Esophagus squamous epithelium (tissue), 5 donors: ENCODE data around the gene ZNF407. TPM values are rescaled to one million over a fixed set of nuclear protein-coding genes. Genes with fewer than 3 reads are reported as not detected.

ENCODE experiments used
- DNase-seq: peaks from one replicate; lab custom pipeline; 2025; lab: John Stamatoyannopoulos, UW
- H3K27ac ChIP-seq, 4 donors: fragments of 200-600 bp; sonication (generic); one replicate each; pipeline ENCODE4 v1.5.1; 2016 to 2019; ENCODE audit warnings: mild to moderate bottlenecking in 1 of 4
- H3K27me3 ChIP-seq, 4 donors: fragments of 200-600 bp; sonication (generic); 1 replicate in 3 of 4; 2 replicates in 1 of 4; pipeline versions ENCODE4 v1.5.1 to v1.6.0; 2017 to 2021; ENCODE audit warnings: antibody characterized with exemption in 1 of 4
- H3K36me3 ChIP-seq, 3 donors: fragments of 200-600 bp; sonication (generic); one replicate each; pipeline ENCODE4 v1.5.1; 2016 to 2019
- H3K4me1 ChIP-seq, 3 donors: fragments of 200-600 bp; sonication (generic); one replicate each; pipeline ENCODE4 v1.5.1; 2017 to 2019
- H3K4me3 ChIP-seq, 4 donors: fragments of 200-600 bp; sonication (generic); 1 replicate in 3 of 4; 2 replicates in 1 of 4; pipeline ENCODE4 v1.5.1; 2016 to 2019; ENCODE audit warnings: mild to moderate bottlenecking in 2 of 4, moderate library complexity in 1 of 4
- H3K9me3 ChIP-seq, 3 donors: fragments of 200-600 bp; sonication (generic); one replicate each; pipeline ENCODE4 v1.5.1; 2016 to 2019
- POLR2A ChIP-seq, 4 donors: fragments of 450-650 bp; IDR thresholded peaks; one replicate each; pipeline ENCODE4 v1.6.1; 2017; ENCODE audit warnings: antibody characterized with exemption in 4 of 4, mild to moderate bottlenecking in 4 of 4, moderate library complexity in 3 of 4
- WGBS, 2 donors: methylation state at CpG; one replicate each; pipeline ENCODE4 v1.1.5; 2018; 5-methylcytosine and 5-hydroxymethylcytosine counted together
- intact Hi-C: fragments of 100-400 bp; cut with DNase I; formaldehyde crosslinking; loops from one replicate; pipeline ENCODE4 v1.15.0; 2022
- total RNA-seq, 4 donors: library from RNA; depleted of rRNA; stranded (reverse); fragments of >200 nt; gene quantifications; one replicate each; pipeline ENCODE4 v1.1.0, GENCODE V29; 2016
- TF ChIP-seq, protein P1 (sequence below), 6 experiments: fragments of 450-650 bp in 4 of 6; fragments of 200-600 bp in 2 of 6; sonication (generic) in 2 of 6; IDR thresholded peaks; one replicate each; pipeline ENCODE4 v1.5.1; 2016 to 2019; ENCODE audit warnings: antibody characterized with exemption in 6 of 6, mild to moderate bottlenecking in 4 of 6, moderate library complexity in 4 of 6
- donor health status: DM: yes; HTN: yes; CAD: no.

The ZNF407 gene
- total RNA-seq, 4 donors from 2014 or later, result 6.4 to 21.2 (median 13.1) TPM

DNA sequence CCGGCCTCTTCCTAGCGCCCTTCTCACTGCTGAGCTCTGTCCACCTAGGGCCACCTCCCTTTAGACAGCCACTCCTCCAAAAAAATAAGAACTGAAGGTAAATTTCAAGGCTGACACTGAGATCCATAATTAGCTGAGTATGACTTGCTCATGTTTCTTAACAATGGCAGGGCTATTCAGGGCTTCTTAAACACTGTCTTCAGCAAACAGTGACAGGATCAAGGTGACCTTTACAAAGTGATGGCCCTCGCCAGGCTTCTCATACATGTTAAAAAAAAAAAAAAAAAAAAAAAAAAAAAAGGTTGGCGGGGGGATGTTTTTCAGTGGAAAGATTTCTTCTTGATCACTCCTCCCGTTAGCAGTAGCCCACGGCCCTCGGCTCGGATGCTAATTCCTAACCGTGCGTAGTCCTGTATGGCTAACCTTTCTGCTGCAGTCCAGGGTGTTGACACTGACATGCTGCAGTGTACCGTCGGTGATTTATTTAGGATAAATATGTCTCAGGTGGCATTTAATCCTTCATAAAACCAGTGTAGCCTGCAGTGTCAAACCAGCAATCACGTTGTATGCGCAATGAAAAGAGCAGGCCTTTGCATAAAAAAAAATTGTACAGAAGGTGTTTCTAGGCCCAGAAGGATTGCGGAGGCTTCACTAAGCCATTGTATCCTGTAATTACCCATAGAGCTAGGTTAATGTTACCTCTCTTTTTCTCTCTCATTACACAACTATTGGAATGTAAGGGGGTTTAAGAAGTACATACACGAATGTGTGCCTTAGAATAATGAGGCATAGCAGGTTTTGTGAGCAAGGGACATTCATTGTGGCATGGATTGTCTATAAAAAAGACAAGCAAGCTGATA lies 468.6 kb downstream of the ZNF407 start:
- Histone ChIP-seq H3K27me3 (no peaks in the 10 kb centered on the region), H3K9me3 (no peaks in the 10 kb centered on the region), H3K4me1 (peaks cover 6 to 31% (median 7%) of the 10 kb centered on the region in 3 donors), H3K4me3 (no peak overlapping the region), H3K36me3 (peaks cover 7 to 27% (median 16%) of the 10 kb centered on the region in 3 donors), H3K27ac (no peak overlapping the region)
- intact Hi-C loops, result no loop called here
- WGBS, 2 donors, result 88 to 89% methylated on average over 16 of the region's 16 CpGs
- no peak for DNase-seq
- TF ChIP-seq, protein P1, sequence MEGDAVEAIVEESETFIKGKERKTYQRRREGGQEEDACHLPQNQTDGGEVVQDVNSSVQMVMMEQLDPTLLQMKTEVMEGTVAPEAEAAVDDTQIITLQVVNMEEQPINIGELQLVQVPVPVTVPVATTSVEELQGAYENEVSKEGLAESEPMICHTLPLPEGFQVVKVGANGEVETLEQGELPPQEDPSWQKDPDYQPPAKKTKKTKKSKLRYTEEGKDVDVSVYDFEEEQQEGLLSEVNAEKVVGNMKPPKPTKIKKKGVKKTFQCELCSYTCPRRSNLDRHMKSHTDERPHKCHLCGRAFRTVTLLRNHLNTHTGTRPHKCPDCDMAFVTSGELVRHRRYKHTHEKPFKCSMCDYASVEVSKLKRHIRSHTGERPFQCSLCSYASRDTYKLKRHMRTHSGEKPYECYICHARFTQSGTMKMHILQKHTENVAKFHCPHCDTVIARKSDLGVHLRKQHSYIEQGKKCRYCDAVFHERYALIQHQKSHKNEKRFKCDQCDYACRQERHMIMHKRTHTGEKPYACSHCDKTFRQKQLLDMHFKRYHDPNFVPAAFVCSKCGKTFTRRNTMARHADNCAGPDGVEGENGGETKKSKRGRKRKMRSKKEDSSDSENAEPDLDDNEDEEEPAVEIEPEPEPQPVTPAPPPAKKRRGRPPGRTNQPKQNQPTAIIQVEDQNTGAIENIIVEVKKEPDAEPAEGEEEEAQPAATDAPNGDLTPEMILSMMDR (IDR thresholded peaks at IDR 0.05), result no peak
- no peak for TF ChIP-seq POLR2A (IDR thresholded peaks at IDR 0.05)

- intact Hi-C loops, result no loop called here
- Histone ChIP-seq H3K27ac (no peak overlapping the region), H3K4me3 (no peak overlapping the region), H3K9me3 (no peaks in the 10 kb centered on the region), H3K36me3 (peaks cover 7 to 27% (median 16%) of the 10 kb centered on the region in 3 donors), H3K4me1 (peaks cover 7 to 37% (median 10%) of the 10 kb centered on the region in 3 donors), H3K27me3 (no peaks in the 10 kb centered on the region)
- TF ChIP-seq, protein P1 (IDR thresholded peaks at IDR 0.05), result no peak
- TF ChIP-seq POLR2A (IDR thresholded peaks at IDR 0.05), result no peak
- 73 to 82% methylated on average over 11 of the region's 11 CpGs for WGBS, 2 donors
- no peak for DNase-seq
Observed at GRCh38 chr18:75066936-75067335, 469.3 kb downstream of the ZNF407 start.

- Histone ChIP-seq H3K4me1 (peaks cover 7 to 38% (median 10%) of the 10 kb centered on the region in 3 donors), H3K27ac (no peak overlapping the region), H3K4me3 (no peak overlapping the region), H3K9me3 (no peaks in the 10 kb centered on the region), H3K27me3 (no peaks in the 10 kb centered on the region), H3K36me3 (peaks cover 7 to 22% (median 13%) of the 10 kb centered on the region in 3 donors)
- intact Hi-C loops, result no loop called here
- WGBS, 2 donors, result 88 to 89% methylated on average over 17 of the region's 17 CpGs
- no peak for DNase-seq
- TF ChIP-seq, protein P1 (IDR thresholded peaks at IDR 0.05), result no peak
- no peak for TF ChIP-seq POLR2A (IDR thresholded peaks at IDR 0.05)
Observed at GRCh38 chr18:75067996-75068645, 470.5 kb downstream of the ZNF407 start.

GRCh38 chr18:75068682-75069435 lies 471.2 kb downstream of the ZNF407 start:
- H3K27me3 ChIP-seq, result no peaks in the 10 kb centered on the region
- H3K27ac ChIP-seq, result no peak overlapping the region
- peaks cover 7 to 38% (median 10%) of the 10 kb centered on the region in 3 donors for H3K4me1 ChIP-seq
- no peaks in the 10 kb centered on the region for H3K9me3 ChIP-seq
- H3K36me3 ChIP-seq, result peaks cover 3 to 15% (median 7%) of the 10 kb centered on the region in 3 donors
- TF ChIP-seq POLR2A (IDR thresholded peaks at IDR 0.05), result no peak
- TF ChIP-seq, protein P1 (IDR thresholded peaks at IDR 0.05), result no peak
- no peak for DNase-seq
- 74 to 85% methylated on average over 14 of the region's 20 CpGs for WGBS, 2 donors
- no peak overlapping the region for H3K4me3 ChIP-seq
- intact Hi-C loops, result no loop called here
